Dedifferentiated amniotic fluid mesenchymal stem cell (primary cell): ENCODE data around the gene METRNL.
"Not testable (repeated sequence)": the region's sequence is repeated elsewhere in the genome, so short reads cannot be mapped to it uniquely, and the experiment has no call there.

Source experiments
- DNase-seq: peaks from one replicate; pipeline ENCODE4 v3.0.0-alpha.2; 2016; ENCODE audit errors: extremely low spot score

METRNL gene

DNA sequence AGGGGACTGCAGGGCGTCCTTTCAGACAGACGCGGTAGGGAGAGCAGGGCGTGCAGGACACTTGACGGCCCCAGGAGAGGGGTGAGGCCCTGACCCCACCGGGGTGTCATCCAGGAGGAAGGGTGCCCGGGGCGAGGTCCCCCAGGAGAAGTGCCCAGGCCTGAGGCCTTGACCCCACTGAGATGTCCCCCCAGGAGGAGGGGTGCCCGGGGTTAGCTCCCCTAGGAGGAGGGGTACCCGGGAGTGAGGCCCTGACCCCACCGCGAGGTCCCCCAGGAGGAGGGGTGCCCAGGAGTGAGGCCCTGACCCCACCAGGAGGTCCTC lies 27.2 kb upstream of the METRNL start:
- DNase-seq = no peak

DNA sequence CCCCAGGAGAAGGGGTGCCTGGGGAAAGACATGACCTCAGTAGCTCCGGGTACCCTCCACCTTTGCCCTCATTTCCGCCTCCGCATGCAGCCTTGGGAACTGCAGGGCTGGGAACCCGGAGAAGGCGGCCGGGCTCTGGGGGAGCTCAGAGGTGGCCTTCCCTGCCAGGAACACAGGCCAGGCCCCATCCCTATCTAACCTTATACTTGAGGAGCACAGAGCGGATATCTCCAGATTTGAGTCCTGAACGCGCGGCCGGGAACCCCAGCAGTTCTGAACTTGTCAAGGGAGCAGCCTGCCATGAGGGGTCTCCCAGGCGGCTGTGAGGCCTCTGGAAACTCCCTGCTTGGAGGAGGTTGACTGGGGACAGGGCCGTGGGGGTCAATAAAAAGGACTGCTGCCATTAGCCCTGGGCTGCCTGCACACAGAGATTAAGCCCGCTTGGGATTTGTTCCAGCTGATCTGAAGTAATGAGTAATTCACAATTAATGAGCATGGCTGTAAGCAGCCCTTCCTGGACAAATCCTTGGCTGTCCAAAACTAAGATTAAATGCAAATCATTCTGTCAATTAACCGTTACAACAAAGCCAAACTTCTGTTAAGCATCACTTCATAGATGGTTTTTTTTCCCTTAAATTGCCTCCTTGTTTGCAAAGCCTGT lies 26.3 kb upstream of the METRNL start:
- DNase-seq = no peak

DNA sequence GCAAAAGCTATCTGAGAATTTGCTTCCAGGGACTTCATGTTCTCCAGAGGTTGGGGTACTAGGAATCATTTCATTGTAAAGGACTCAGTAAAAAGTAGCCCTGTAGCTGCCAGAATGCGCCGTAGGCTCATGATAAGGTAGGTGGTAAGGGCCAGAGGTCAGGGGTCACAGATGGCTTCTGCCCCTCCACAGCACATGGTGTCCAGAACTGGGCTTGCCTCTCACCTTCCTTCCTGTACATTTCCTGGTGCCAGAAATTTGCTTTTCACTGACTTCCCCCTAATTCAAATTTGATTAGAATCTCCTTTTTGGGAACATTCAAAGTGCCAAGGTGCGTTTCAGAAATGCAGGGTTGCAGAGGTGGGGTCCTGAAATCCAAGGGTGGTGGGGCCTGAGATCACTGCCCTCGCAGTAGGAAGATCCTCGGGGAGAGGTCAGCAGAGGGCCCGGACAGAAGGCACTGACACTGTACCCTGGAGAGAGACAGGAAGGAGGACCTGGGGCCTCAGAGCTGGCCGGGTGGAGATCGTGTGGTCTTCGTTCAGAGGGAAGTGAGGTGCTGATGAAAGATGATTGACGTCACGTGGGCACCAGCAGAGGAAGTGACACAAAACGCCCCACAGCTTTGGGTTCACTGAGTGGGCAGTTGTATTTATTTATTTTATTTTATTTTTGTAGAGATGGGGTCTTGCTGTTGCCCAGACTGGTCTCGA lies 25.5 kb upstream of the METRNL start:
- no peak for DNase-seq

DNA sequence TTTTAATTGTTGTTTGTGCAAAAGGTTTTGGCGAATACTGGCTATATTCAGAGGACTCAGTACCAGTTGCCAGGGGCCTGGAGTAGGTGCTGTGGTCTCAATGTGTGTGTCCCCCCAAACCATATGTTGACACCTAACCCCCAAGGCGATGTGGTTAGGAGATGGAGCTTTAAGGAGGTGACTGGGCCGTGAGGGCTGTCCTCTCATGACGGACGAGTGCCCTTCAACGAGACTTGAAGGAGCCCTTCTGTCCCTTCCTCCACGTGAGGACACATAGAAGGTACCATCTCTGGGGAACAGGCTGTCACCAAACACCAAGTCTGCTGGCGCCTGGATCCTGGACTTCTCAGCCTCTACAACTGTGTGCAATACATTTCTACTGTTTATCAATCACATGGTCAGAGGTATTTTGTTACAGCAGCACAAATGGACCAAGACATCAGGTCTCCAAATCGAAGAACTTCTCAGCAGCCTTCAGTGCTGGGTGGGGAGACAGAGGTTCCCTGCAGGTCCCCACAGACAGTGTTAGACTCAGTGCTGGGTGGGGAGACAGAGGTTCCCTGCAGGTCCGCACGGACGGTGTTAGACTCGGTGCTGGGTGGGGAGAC lies 24.8 kb upstream of the METRNL start:
- no peak for DNase-seq

GRCh38 chr17:83055176-83055575 lies 24.2 kb upstream of the METRNL start:
- not testable (repeated sequence) for DNase-seq

DNA sequence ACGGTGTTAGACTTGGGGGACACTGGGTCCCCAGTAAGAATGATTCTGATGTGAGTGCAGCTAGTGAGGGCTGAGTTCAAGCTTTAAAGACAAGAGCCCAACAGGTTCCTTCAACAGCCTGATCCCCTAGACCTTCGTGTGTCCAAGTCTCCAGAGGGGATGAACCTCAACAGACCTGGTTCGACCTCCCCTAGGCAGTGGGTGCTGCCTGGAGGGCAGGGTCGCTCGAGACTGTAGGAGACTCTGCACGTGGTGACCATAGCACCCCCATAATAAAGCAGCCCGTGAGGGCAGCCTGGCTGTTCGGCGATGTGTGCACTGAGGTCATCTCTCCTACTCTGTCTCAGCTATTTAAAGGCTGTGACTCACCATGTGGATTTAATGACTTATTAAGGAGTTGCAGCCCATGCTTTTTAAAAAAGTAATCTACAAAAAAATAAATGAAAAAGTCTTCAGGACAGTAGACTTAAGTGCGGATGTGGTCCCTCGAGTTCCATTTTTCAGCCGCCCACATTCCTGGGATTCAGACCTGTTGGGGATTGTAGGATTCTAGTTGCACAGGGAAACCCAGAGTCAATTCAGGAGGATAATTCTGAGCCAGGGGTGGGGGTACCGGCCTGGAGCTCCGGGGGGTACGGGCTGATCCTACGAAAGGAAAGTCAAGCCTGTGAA lies 23.4 kb upstream of the METRNL start:
- DNase-seq = peak; percentile 61

DNA sequence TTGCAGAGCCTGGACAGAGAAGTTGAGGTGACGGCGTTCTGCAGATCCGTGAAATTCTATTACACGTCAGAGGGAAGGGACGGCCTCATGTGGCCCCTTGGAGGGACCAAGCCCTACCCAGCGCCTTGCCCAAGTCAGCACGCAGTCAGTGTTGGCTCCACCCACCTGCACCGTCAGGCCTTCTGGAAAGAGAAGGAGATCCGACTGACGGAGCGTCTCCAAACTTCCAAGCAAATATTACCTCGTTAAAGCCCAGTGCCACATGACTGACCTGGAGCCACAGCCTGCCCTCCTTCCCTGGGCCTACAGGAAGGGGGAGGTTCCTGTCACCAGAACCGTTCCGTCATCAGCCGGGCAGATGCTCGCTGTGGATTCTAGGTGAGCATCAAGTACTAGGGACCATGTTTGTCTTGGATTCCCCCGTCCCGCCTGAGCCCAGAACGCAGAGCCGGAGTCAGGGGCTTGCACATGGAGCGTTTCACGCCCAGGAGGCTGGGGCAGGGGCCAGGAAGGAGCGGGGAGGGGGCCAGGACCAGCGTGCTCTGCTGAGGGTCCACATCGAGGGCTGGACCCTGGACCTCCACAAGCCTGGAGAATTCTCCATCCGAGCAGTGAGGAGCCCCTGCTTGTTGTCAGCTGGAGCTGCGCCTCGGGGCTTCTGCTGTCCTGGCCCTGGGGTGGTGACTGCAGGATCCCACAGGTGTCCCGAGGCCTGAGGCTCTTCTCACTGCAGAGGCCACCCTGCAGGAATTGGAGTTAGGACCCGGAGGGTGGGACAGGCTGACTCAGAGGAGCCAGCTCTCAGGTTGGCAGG lies 22.6 kb upstream of the METRNL start:
- DNase-seq = no peak

GRCh38 chr17:83057397-83057761 lies 22.0 kb upstream of the METRNL start:
- DNase-seq = no peak

DNA sequence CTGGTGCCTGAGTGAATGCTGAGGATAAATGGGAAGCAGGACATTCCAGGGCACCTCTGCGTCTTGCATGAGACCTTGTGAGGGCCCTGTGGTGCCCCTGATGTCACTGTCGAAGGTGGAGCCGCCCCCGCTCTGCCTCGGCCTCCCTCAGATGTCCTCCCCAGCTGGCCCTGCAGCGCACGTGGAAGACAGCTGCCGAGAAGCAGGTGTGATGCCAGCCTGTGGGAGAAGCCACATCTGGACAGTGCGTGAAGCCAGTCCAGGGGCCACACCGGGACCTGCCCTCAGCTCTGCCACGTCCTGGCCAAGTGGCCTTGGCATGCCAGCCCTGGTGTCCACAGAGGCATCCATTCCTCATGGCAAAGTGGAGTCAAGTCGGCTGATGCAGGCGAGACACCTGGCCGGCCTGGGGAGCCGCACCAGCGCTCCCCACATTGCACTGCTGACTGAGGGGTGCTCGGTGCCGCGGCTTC lies 21.6 kb upstream of the METRNL start:
- DNase-seq = no peak

GRCh38 chr17:83058266-83058798 lies 21.1 kb upstream of the METRNL start:
- no peak for DNase-seq

DNA sequence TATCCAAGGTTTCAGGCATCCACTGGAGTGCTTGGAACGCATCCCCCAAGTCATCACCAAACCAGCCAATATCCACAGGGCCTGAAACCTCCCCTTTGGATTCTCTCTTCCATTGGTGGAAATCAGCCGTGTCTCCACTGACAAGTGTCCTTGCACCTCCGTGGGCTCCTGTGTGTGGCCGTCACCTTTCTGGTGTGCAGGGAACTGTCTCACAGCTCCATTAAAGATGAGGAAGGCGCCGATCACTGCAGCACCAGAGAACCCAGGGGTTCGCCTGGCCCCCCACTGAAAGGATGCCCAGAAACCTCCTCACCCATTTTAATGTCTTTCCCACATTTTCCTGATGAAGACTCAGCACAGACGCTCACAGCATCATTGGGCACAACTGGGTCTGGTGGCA lies 17.8 kb upstream of the METRNL start:
- no peak for DNase-seq

DNA sequence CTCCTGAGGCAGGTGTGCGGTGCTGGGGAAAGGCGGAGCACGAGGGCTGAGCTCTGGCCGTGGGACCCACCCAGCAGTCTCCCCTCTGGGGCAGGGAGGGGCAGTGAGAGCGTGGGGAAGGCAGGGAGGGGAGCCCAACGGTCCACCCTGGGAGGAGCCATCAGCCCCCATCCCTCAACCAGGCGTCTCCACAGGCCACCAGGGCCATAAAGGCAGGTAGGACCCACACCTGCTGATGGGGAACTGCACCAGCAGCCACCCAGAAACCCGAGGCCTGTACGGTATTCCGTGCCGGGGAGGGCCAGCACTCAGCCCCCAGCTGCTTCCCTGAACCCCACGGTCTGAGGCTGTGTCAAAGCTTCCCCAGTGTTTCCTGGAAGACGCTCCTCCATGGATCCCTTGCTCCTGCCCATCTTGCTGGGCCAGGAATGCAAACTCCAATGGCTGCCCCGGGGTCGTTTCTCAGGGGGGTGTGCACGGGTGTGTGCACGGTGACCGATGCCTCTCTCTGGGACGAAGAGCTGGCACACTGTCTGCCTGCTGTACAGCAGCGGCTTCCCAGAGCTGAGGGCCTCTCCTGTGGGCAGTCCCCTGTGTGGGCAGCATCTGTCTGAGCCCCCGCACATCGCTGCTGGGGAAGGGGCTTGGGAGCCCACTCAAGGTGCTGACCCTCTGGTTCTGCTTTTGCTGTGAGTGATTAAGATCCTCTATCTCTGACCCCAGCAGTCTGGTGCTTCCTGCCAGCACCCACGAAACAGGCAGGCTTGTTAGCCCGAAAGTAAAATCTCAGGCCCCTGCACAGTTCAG lies 17.2 kb upstream of the METRNL start:
- no peak for DNase-seq

- no peak for DNase-seq
Measured at GRCh38 chr17:83062818-83063671, 16.4 kb upstream of the METRNL start.

DNA sequence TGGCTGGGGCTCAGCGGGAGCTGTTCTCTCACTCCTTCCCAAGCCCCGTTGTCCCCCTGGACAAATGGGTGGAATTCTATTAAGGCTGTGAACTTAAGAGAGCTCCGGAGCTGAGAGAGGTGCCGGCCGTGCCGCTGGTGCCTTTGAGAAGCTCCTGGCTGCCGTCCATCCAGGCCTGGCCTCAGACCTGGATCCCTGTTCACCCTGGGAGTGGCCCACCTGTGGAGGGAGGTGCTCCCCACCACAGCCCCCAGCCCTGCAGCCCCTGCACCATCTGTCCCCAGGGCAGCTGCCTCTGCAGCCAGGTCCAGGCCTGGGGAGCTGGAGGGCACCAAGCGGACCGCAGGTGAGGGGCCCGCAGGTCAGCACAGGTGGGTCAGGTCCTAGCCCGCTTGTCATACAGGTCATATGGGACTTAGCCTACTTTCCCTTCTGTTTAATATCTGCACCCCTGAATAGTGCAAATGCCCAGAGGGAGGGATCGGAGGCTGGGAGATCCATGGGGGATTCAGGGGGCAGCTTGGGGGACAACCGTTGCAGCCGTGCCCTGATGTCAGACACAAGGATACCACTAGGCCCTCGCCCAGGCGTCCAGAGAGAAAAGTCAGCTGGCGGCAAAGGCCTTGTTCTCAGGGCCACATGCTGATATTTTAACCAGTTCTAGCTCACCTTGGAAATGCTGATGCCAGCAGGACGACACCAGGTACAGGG lies 15.2 kb upstream of the METRNL start:
- DNase-seq = no peak

- no peak for DNase-seq
Measured at GRCh38 chr17:83064732-83065659, 14.4 kb upstream of the METRNL start.

GRCh38 chr17:83065660-83066542 lies 13.5 kb upstream of the METRNL start:
- no peak for DNase-seq

- not testable (repeated sequence) for DNase-seq
Measured at GRCh38 chr17:83066543-83066890, 12.9 kb upstream of the METRNL start.
